HepG2 (cell line): ENCODE measurements around the gene THEM5. TPM values are rescaled to one million over a fixed set of nuclear protein-coding genes. Genes with fewer than 3 reads are reported as not detected.

Experiments used
- ATAC-seq: fragments of 200-7000 bp; cut with Tn5 transposase; 3 replicates; pipeline ENCODE4 v1.9.1; 2020; ENCODE audit warnings: mild to moderate bottlenecking, moderate library complexity
- BruUV-seq: library from RNA; stranded (reverse); fragments of 400-500 nt; replicated peaks from 2 replicates; lab custom pipeline; 2021; lab: Mats Ljungman, UMichigan
- CTCF ChIA-PET: fragments of 300-600 bp; formaldehyde crosslinking; extraction: SDS; loops from one replicate; lab custom pipeline; 2021; ENCODE audit warnings: low total read pairs, inconsistent platforms, low intra/inter-chr PET ratio; lab: Yijun Ruan, JAX
- POLR2A ChIA-PET: fragments of 350-600 bp; sonication (Branson Sonifier 250); formaldehyde crosslinking; loops from one replicate; lab custom pipeline; 2020; ENCODE audit warnings: antibody characterized with exemption, inconsistent platforms; lab: Yijun Ruan, JAX
- DNase-seq: peaks from one replicate; pipeline ENCODE4 v3.0.0-alpha.2; 2015; ENCODE audit warnings: low spot score
- FAIRE-seq: peaks from 3 replicates; lab custom pipeline; 2011; peaks lifted over from hg19 to GRCh38; lab: Jason Lieb, UNC
- H2AFZ ChIP-seq: one replicate; pipeline ENCODE4 v1.6.1; 2011; ENCODE audit warnings: low read length, inconsistent platforms
- H3K27ac ChIP-seq: fragments of 300-600 bp; 3 replicates; pipeline ENCODE4 v1.8.0; 2011; ENCODE audit warnings: mixed run types, mild to moderate bottlenecking, mixed read lengths, low read length, inconsistent platforms; ENCODE audit not compliant: insufficient read depth; ENCODE audit errors: extremely low read length
- H3K27me3 ChIP-seq, 2 experiments: fragments of 200-600 bp in 1 of 2; 2 replicates in 1 of 2; 3 replicates in 1 of 2; pipeline versions ENCODE4 v1.6.0 to v1.8.0; 2011; ENCODE audit warnings: low read length in 2 of 2, mild to moderate bottlenecking in 2 of 2, moderate library complexity in 2 of 2, inconsistent platforms in 1 of 2; ENCODE audit not compliant: insufficient read depth in 2 of 2, control insufficient read depth in 1 of 2
- H3K36me3 ChIP-seq, 2 experiments: fragments of 200-600 bp in 1 of 2; replicated peaks in 1 of 2; 2 replicates in 1 of 2; 3 replicates in 1 of 2; pipeline versions ENCODE4 v1.5.1 to v1.8.0; 2011; ENCODE audit warnings: low read length in 2 of 2, inconsistent platforms in 1 of 2; ENCODE audit not compliant: insufficient read depth in 2 of 2, control insufficient read depth in 1 of 2
- H3K4me1 ChIP-seq: 2 replicates; pipeline ENCODE4 v1.5.1; 2012; ENCODE audit warnings: low read length, inconsistent platforms; ENCODE audit not compliant: insufficient read depth
- H3K4me2 ChIP-seq: 2 replicates; pipeline ENCODE4 v1.6.0; 2011; ENCODE audit warnings: low read depth, low read length, inconsistent platforms
- H3K4me3 ChIP-seq, 3 experiments: fragments of 200-600 bp in 1 of 3; sonication (generic), shearing (Covaris generic) in 1 of 3; replicated peaks in 1 of 3; 2 replicates each; pipeline ENCODE4 v1.5.1; 2011 to 2016; ENCODE audit warnings: low read length in 3 of 3, inconsistent platforms in 2 of 3, low read depth in 2 of 3, mild to moderate bottlenecking in 2 of 3, control low read depth in 1 of 3, mixed read lengths in 1 of 3; ENCODE audit not compliant: insufficient read depth in 1 of 3
- H3K79me2 ChIP-seq: one replicate; pipeline ENCODE4 v1.6.1; 2011; ENCODE audit warnings: low read length, inconsistent platforms; ENCODE audit not compliant: insufficient read depth
- H3K9ac ChIP-seq: 2 replicates; pipeline ENCODE4 v1.6.0; 2011; ENCODE audit warnings: mild to moderate bottlenecking, low read depth, low read length, inconsistent platforms; ENCODE audit not compliant: insufficient read depth
- H3K9me3 ChIP-seq: 2 replicates; pipeline ENCODE4 v1.5.1; 2012; ENCODE audit warnings: mild to moderate bottlenecking, low read length
- H4K20me1 ChIP-seq: 2 replicates; pipeline ENCODE4 v1.6.0; 2011; ENCODE audit warnings: inconsistent platforms, mild to moderate bottlenecking, low read length, moderate library complexity; ENCODE audit not compliant: insufficient read depth
- DBP ChIP-seq: sonication (generic); formaldehyde crosslinking; IDR thresholded peaks from 2 replicates; pipeline ENCODE4 v1.4.0; 2020; ENCODE audit warnings: missing genetic modification reagents; ENCODE audit errors: not compliant biosample characterization
- DMAP1 ChIP-seq: IDR thresholded peaks from 2 replicates; pipeline ENCODE4 v1.6.1; 2016
- FOXK2 ChIP-seq: fragments of 450-650 bp; IDR thresholded peaks from 2 replicates; pipeline ENCODE4 v1.6.1; 2016
- HMGA1 ChIP-seq: sonication (generic); formaldehyde crosslinking; conservative IDR thresholded peaks from 2 replicates; pipeline ENCODE4 v1.4.0; 2020; ENCODE audit warnings: missing genetic modification reagents
- IKZF5 ChIP-seq: IDR thresholded peaks from 2 replicates; pipeline ENCODE4 v1.6.1; 2018; ENCODE audit warnings: missing genetic modification reagents, mild to moderate bottlenecking, missing compliant biosample characterization
- JUND ChIP-seq: sonication (generic); formaldehyde crosslinking; IDR thresholded peaks from 2 replicates; pipeline ENCODE4 v1.8.0; 2022; ENCODE audit warnings: mild to moderate bottlenecking, missing genetic modification reagents
- KDM3A ChIP-seq: IDR thresholded peaks from 2 replicates; pipeline ENCODE4 v1.6.1; 2018; ENCODE audit warnings: low read depth, missing compliant biosample characterization
- PHF8 ChIP-seq: sonication (generic); formaldehyde crosslinking; IDR thresholded peaks from 2 replicates; pipeline ENCODE4 v1.5.0; 2020; ENCODE audit warnings: missing genetic modification reagents
- RARA ChIP-seq: IDR thresholded peaks from 2 replicates; pipeline ENCODE4 v1.6.1; 2016; ENCODE audit warnings: missing genetic modification reagents, missing compliant biosample characterization
- REPIN1 ChIP-seq: sonication (generic); formaldehyde crosslinking; IDR thresholded peaks from 2 replicates; pipeline ENCODE4 v1.8.0; 2022; ENCODE audit warnings: missing genetic modification reagents, low read depth, mild to moderate bottlenecking, borderline replicate concordance
- THAP11 ChIP-seq: IDR thresholded peaks from 2 replicates; pipeline ENCODE4 v1.6.1; 2016; ENCODE audit warnings: missing biosample characterization, missing genetic modification reagents
- THRA ChIP-seq: sonication (generic); formaldehyde crosslinking; IDR thresholded peaks from 2 replicates; pipeline ENCODE4 v1.4.0; 2020; ENCODE audit warnings: missing genetic modification reagents, borderline replicate concordance
- TRAFD1 ChIP-seq: sonication (generic); formaldehyde crosslinking; IDR thresholded peaks from 2 replicates; pipeline ENCODE4 v1.5.1; 2020; ENCODE audit warnings: missing genetic modification reagents, mild to moderate bottlenecking, borderline replicate concordance
- ZBTB20 ChIP-seq: sonication (generic); formaldehyde crosslinking; IDR thresholded peaks from 2 replicates; pipeline ENCODE4 v1.8.1; 2023; ENCODE audit warnings: missing genetic modification reagents, low read depth, mild to moderate bottlenecking, borderline replicate concordance
- ZNF224 ChIP-seq: sonication (generic); formaldehyde crosslinking; IDR thresholded peaks from 2 replicates; pipeline ENCODE4 v1.5.0; 2020; ENCODE audit warnings: mild to moderate bottlenecking, missing genetic modification reagents
- ZNF296 ChIP-seq: sonication (generic); formaldehyde crosslinking; conservative IDR thresholded peaks from 2 replicates; pipeline ENCODE4 v1.5.0; 2020; ENCODE audit warnings: mild to moderate bottlenecking, missing genetic modification reagents
- WGBS: methylation state at CpG from one replicate; pipeline ENCODE4 v1.1.6; 2017; ENCODE audit warnings: low lambda C conversion rate; 5-methylcytosine and 5-hydroxymethylcytosine counted together
- in situ Hi-C: cut with HindIII; loops from 2 replicates; pipeline ENCODE4 v1.10.0; 2017; ENCODE audit warnings: low pct_unique_long_range_greater_than_20kb; ENCODE audit not compliant: extremely low pct_ligation_motif_present
- intact Hi-C: fragments of 100-400 bp; cut with micrococcal nuclease; formaldehyde crosslinking; loops from one replicate; pipeline ENCODE4 v1.10.0; 2022; ENCODE audit not compliant: unreplicated experiment
- polyA plus RNA-seq, 8 experiments: library from polyadenylated mRNA; depleted of rRNA in 3 of 8; stranded (reverse) in 7 of 8; unstranded in 1 of 8; fragments of >200 nt; fragmentation: Illumina TruSeq in 4 of 8; extraction: Trizol in 4 of 8; gene quantifications; 2 replicates each; pipeline versions ENCODE4 v1.2.1 to v1.2.3, GENCODE V29; 2011 to 2016; ENCODE audit warnings: low read depth in 4 of 8, missing spikeins in 1 of 8, mixed read lengths in 1 of 8; ENCODE audit not compliant: insufficient read depth in 1 of 8
- total RNA-seq, 5 experiments: library from RNA; depleted of rRNA; stranded (reverse); fragments of >200 nt; fragmentation: Illumina TruSeq; extraction: Trizol; gene quantifications; 2 replicates each; pipeline ENCODE4 v1.2.3, GENCODE V29; 2016; ENCODE audit warnings: low read depth in 1 of 5

THEM5 gene
- total and polyA plus RNA-seq, 2 of the 13 experiments (the other 11 are each of a cell fraction or from before 2014, with no cell fraction given): not detected

- ChIA-PET POLR2A (no interaction called here), CTCF (no interaction called here)
- WGBS: 70% methylated on average over 2 of the region's 2 CpGs
- FAIRE-seq: no peak
- DNase-seq: no peak
- intact Hi-C loops (no loop called here), in situ Hi-C loops (no loop called here)
- Histone ChIP-seq H3K4me1 (no peaks in the 10 kb centered on the region), H3K27me3 (no peaks in the 10 kb centered on the region), H3K4me2 (no peak overlapping the region), H2AFZ (no peak overlapping the region), H3K79me2 (no peaks in the 10 kb centered on the region), H3K27ac (no peak overlapping the region), H3K4me3 (no peak overlapping the region), H3K9me3 (no peaks in the 10 kb centered on the region), H4K20me1 (no peaks in the 10 kb centered on the region), H3K36me3 (no peaks in the 10 kb centered on the region), H3K9ac (no peak overlapping the region)
- ATAC-seq: no peak
- no TSS peak for BruUV-seq
- TF ChIP-seq RARA (CRISPR knock-in tag): no peak
- TF ChIP-seq REPIN1 (CRISPR knock-in tag): no peak
- no peak for TF ChIP-seq PHF8 (CRISPR knock-in tag)
- TF ChIP-seq IKZF5: no peak
- no peak for TF ChIP-seq HMGA1 (CRISPR knock-in tag)
- no peak for TF ChIP-seq ZNF224 (CRISPR knock-in tag)
- TF ChIP-seq ZNF296 (CRISPR knock-in tag): no peak
- TF ChIP-seq DMAP1 (CRISPR knock-in tag): no peak
- no peak for TF ChIP-seq THAP11 (CRISPR knock-in tag)
- TF ChIP-seq FOXK2: no peak
Observed at GRCh38 chr1:151867321-151867720, 13.8 kb upstream of the THEM5 start.

- DNase-seq (no peak), ATAC-seq (peak; percentile 50), FAIRE-seq (no peak)
- no peaks in the 10 kb centered on the region for H3K4me1 ChIP-seq
- H3K9ac ChIP-seq: no peak overlapping the region
- intact Hi-C loops (no loop called here), in situ Hi-C loops (no loop called here)
- ChIA-PET CTCF (no interaction called here), POLR2A (no interaction called here)
- H3K79me2 ChIP-seq: no peaks in the 10 kb centered on the region
- no peaks in the 10 kb centered on the region for H4K20me1 ChIP-seq
- peaks cover 0 to 1% of the 10 kb centered on the region in 2 experiments; a peak in 2 of 5 replicates for H3K27me3 ChIP-seq
- H3K27ac ChIP-seq: no peak overlapping the region
- H3K36me3 ChIP-seq: no peaks in the 10 kb centered on the region
- H3K4me2 ChIP-seq: no peak overlapping the region
- 0% methylated on average over 1 of the region's 2 CpGs for WGBS
- no peaks in the 10 kb centered on the region for H3K9me3 ChIP-seq
- BruUV-seq: no TSS peak
- H2AFZ ChIP-seq: no peak overlapping the region
- H3K4me3 ChIP-seq: no peak overlapping the region
- TF ChIP-seq TRAFD1 (CRISPR knock-in tag) (no peak), JUND (CRISPR knock-in tag) (no peak), KDM3A (CRISPR knock-in tag) (no peak), DBP (CRISPR knock-in tag) (no peak), THRA (CRISPR knock-in tag) (peak; percentile 39; the same call in 1 of the 2 replicates), ZBTB20 (no peak)
Observed at GRCh38 chr1:151864411-151864810, 10.9 kb upstream of the THEM5 start.
